ENCODE results near the gene KCNMB4.

DNA sequence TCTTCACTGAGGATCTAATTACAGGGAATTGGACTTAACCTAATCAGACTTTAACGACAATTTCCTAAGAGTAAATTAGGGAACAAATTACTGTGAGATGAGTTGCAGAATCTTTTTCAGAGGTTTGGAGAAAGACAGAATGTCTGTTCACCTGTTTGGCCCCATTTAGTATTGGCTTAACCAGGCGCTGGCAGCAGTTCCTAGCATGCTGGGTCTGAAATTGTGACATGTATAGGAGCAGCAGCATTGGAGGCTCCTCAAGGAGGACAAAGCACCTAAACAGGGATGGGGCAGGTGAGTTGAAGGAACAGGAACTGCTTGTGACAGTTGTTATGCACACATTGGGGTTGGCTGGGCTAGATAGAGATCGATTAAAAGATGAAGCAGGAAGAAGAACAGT is 51.0 kb downstream of the KCNMB4 start:
- TF ChIP-seq, protein P1, sequence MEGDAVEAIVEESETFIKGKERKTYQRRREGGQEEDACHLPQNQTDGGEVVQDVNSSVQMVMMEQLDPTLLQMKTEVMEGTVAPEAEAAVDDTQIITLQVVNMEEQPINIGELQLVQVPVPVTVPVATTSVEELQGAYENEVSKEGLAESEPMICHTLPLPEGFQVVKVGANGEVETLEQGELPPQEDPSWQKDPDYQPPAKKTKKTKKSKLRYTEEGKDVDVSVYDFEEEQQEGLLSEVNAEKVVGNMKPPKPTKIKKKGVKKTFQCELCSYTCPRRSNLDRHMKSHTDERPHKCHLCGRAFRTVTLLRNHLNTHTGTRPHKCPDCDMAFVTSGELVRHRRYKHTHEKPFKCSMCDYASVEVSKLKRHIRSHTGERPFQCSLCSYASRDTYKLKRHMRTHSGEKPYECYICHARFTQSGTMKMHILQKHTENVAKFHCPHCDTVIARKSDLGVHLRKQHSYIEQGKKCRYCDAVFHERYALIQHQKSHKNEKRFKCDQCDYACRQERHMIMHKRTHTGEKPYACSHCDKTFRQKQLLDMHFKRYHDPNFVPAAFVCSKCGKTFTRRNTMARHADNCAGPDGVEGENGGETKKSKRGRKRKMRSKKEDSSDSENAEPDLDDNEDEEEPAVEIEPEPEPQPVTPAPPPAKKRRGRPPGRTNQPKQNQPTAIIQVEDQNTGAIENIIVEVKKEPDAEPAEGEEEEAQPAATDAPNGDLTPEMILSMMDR (IDR thresholded peaks at IDR 0.05) = no peak
- no peak for TF ChIP-seq REST (IDR thresholded peaks at IDR 0.05; ENCODE audit: insufficient read depth in 1 of 2, low read depth in 2 of 2, low read length in 1 of 2)
